H1 (cell line): Measurements from ENCODE around the gene ITIH6. TPM values are rescaled to one million over a fixed set of nuclear protein-coding genes. Genes with fewer than 3 reads are reported as not detected.

Source experiments
- CHD7 ChIP-seq: fragments of 300-600 bp; sonication (generic); IDR thresholded peaks from 2 replicates; pipeline ENCODE4 v1.7.1; 2012; ENCODE audit warnings: low read length, moderate library complexity, mild to moderate bottlenecking, inconsistent platforms; ENCODE audit not compliant: insufficient replicate concordance
- RNF2 ChIP-seq: fragments of 200-900, 300-1000 bp; sonication (generic); IDR thresholded peaks from 2 replicates; pipeline ENCODE4 v1.7.1; 2016; ENCODE audit warnings: borderline replicate concordance, low read depth, mild to moderate bottlenecking, antibody characterized with exemption, low read length; ENCODE audit not compliant: poor library complexity, severe bottlenecking; ENCODE audit errors: missing control alignments
- SP4 ChIP-seq: IDR thresholded peaks from 2 replicates; pipeline ENCODE4 v1.6.1; 2012; ENCODE audit warnings: low read length, inconsistent platforms
- polyA plus RNA-seq, 7 experiments: library from polyadenylated mRNA; depleted of rRNA in 3 of 7; stranded (reverse) in 5 of 7; unstranded in 2 of 7; fragments of >200 nt in 5 of 7; fragments of 200-250 nt in 2 of 7; gene quantifications; 1 replicate in 5 of 7; 2 replicates in 1 of 7; 4 replicates in 1 of 7; pipeline versions ENCODE4 v1.2.1 to v1.2.3, GENCODE V29; 2011 to 2013; ENCODE audit warnings: missing spikeins in 2 of 7, mixed read lengths in 2 of 7
- total RNA-seq: library from RNA; stranded (reverse); fragmentation: NEBNext Ultra II Directional; extraction: Animal tissue kit (Norgen Biotek cat#: 25700); gene quantifications from 2 replicates; pipeline ENCODE4 v1.2.1, GENCODE V29; 2021

Gene ITIH6
- total and polyA plus RNA-seq, 2 of the 8 experiments (the other 6 are each of a cell fraction or from before 2014, with no cell fraction given): 0.02 TPM; not detected in 1

GRCh38 chrX:54824722-54825121, 26.7 kb upstream of the ITIH6 start (continued):
- no peak for TF ChIP-seq CHD7
- no peak for TF ChIP-seq SP4
- TF ChIP-seq RNF2: no peak
